HG03039 (cell line): ENCODE measurements around the gene INTS7.
A peak's percentile ranks its signal among the peaks of the same experiment; 100 is the strongest.
"Not testable (repeated sequence)": the region's sequence is repeated elsewhere in the genome, so short reads cannot be mapped to it uniquely, and the experiment has no call there.

Experiments
- ATAC-seq: cut with Tn5 transposase; IDR thresholded peaks from one replicate; pipeline ENCODE4 v1.9.1; 2021; ENCODE audit warnings: mild to moderate bottlenecking, moderate library complexity; ENCODE audit not compliant: unreplicated experiment

INTS7 gene

GRCh38 chr1:211938561-211938997, 96.8 kb downstream of the INTS7 start:
- no peak for ATAC-seq

GRCh38 chr1:211937422-211937821, 97.9 kb downstream of the INTS7 start:
- ATAC-seq, result not testable (repeated sequence)

- ATAC-seq, result peak; percentile 71
Observed at GRCh38 chr1:211935448-211935970, 99.8 kb downstream of the INTS7 start.

- ATAC-seq, result no peak
Observed at GRCh38 chr1:211933946-211934714, 101.2 kb downstream of the INTS7 start.

GRCh38 chr1:211932933-211933254, 102.5 kb downstream of the INTS7 start:
- ATAC-seq, result no peak

GRCh38 chr1:211932231-211932932, 103.0 kb downstream of the INTS7 start:
- no peak for ATAC-seq

GRCh38 chr1:211929683-211930082, 105.7 kb downstream of the INTS7 start:
- ATAC-seq, result no peak

GRCh38 chr1:211928993-211929637, 106.2 kb downstream of the INTS7 start:
- ATAC-seq, result no peak

- no peak for ATAC-seq
Observed at GRCh38 chr1:211928290-211928801, 107.0 kb downstream of the INTS7 start.

GRCh38 chr1:211925016-211925415, 110.3 kb downstream of the INTS7 start:
- ATAC-seq, result no peak

- no peak for ATAC-seq
Observed at GRCh38 chr1:211924256-211924655, 111.1 kb downstream of the INTS7 start.

GRCh38 chr1:211923095-211923494, 112.3 kb downstream of the INTS7 start:
- ATAC-seq, result no peak

- ATAC-seq, result no peak
Observed at GRCh38 chr1:211921579-211922095, 113.7 kb downstream of the INTS7 start.

GRCh38 chr1:211920602-211921226, 114.6 kb downstream of the INTS7 start:
- no peak for ATAC-seq

GRCh38 chr1:211920141-211920572, 115.2 kb downstream of the INTS7 start:
- ATAC-seq, result no peak

- no peak for ATAC-seq
Observed at GRCh38 chr1:211918843-211919414, 116.4 kb downstream of the INTS7 start.

GRCh38 chr1:211916458-211916857, 118.9 kb downstream of the INTS7 start:
- ATAC-seq, result not testable (repeated sequence)

- no peak for ATAC-seq
Observed at GRCh38 chr1:211915924-211916323, 119.4 kb downstream of the INTS7 start.

- no peak for ATAC-seq
Observed at GRCh38 chr1:211912844-211913432, 122.4 kb downstream of the INTS7 start.

GRCh38 chr1:211912038-211912437, 123.3 kb downstream of the INTS7 start:
- no peak for ATAC-seq
